ENCODE measurements around the gene WDFY4. TPM values are rescaled to one million over a fixed set of nuclear protein-coding genes. Genes with fewer than 3 reads are reported as not detected.

Gene WDFY4
- total RNA-seq, 1 experiment from 2014 or later, result 0.22 TPM

DNA sequence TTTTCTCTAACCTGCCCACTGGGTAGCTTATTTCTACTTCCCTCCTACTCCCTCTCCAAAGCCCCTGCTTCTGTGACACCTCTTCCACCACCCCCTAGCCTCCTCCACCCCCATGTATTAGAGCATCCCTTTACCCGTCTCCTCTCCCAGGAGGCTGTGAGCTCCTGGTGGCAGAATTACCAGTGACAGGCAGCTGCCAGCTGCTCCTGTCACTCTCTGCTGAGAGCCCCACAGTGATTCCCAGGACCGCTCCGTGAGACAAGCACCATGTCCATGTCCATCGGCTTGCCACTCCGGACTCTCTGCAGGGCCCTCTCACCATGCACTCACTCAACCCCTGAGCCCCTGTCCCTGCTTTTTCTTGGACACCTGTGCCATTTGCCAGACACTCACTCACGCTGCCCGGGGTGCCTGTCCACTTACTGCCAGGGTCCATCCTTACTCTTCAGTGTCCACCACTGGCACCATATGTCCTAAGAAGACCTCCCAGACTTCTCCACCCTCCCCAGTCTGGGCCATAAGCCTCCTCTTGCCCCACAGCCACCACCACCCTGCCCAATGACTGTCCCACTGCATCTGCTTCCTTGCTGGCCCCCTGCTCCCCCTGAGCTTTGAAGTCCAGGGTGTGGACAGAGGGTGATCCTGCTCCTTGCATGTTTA, 9.8 kb downstream of the WDFY4 start (continued):
- no peak for TF ChIP-seq CEBPB (IDR thresholded peaks at IDR 0.05; ENCODE audit: low read depth)

DNA sequence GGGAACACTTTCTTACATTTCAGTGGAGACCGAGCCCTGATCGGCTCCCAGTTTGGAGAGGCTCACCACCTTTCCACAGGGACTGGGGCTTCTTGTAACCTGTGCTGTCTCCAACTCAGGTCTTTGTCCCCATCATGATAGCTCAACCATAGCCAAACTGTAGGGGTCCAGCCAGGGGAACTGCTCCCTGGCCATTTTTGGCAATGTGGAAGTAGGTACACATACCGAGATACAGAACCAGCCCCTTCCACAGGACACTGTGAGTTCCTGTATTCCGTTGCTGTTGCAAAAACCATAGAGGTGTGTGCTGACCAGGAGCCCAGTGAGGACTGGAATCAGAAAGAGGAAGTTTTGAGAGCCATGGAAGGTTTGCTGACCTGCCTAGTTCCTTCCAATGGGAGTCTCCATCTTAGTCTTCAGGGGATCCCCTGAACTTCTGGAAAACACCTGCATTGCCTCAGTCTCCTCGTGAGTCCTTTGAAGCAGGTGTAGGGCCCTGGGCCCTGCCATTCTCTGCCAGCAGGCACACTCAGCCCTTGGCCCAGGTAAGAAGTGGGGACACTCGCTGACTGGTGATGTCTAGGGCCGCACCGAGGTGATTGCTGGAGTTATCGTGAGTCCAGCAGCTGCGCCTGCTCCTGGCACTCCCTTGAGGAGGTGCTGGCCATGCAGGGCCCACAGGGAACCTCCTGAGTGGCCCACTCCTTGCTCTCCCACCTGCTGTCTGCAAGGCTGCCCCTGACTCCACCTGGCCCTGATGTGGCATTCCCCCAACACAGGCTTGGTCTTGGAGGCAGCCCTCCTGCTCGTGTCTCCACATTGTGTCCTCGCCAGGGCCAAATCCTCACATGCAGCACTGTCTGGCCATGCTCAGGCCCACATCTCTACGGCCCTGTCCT, 11.2 kb downstream of the WDFY4 start:
- Histone ChIP-seq H3K4me1 (ENCODE audit: control insufficient read depth in 1 of 2, insufficient read depth in 2 of 2, low read length in 2 of 2) (no peaks in the 10 kb centered on the region), H3K79me2 (ENCODE audit: insufficient read depth, low read length) (no peaks in the 10 kb centered on the region), H2AFZ (ENCODE audit: low read depth, low read length, poor library complexity, severe bottlenecking) (no peak overlapping the region), H3K9me2 (ENCODE audit: insufficient read depth) (no peaks in the 10 kb centered on the region), H4K20me1 (ENCODE audit: insufficient read depth) (no peaks in the 10 kb centered on the region), H3K36me3 (ENCODE audit: control insufficient read depth in 1 of 2, insufficient read depth in 2 of 2, low read length in 2 of 2) (no peaks in the 10 kb centered on the region), H3K27me3 (ENCODE audit: insufficient read depth, low read length) (peaks cover 29% of the 10 kb centered on the region), H3K4me2 (ENCODE audit: low read length) (no peak overlapping the region), H3K4me3 (replicated peaks in 1 of 2; ENCODE audit: low read depth in 1 of 2, low read length in 2 of 2) (no peak overlapping the region), H3K9me3 (ENCODE audit: control insufficient read depth in 1 of 2, insufficient read depth in 1 of 2, low read depth in 1 of 2, low read length in 2 of 2) (no peaks in the 10 kb centered on the region), H3K9ac (ENCODE audit: low read length) (no peak overlapping the region), H3K27ac (ENCODE audit: low read depth, low read length) (no peak overlapping the region)
- CTCF ChIA-PET, result no interaction called here
- intact Hi-C loops (cut with micrococcal nuclease), result no loop called here
- POLR2A ChIA-PET, result no interaction called here
- TF ChIP-seq ZNF274 (IDR thresholded peaks at IDR 0.05; ENCODE audit: low read depth, low read length), result no peak
- TF ChIP-seq CEBPB (IDR thresholded peaks at IDR 0.05; ENCODE audit: low read depth), result no peak
- TF ChIP-seq ZBTB33 (IDR thresholded peaks at IDR 0.05; ENCODE audit: extremely low read depth, insufficient replicate concordance, low read length), result no peak
- TF ChIP-seq CBX3 (IDR thresholded peaks at IDR 0.05; ENCODE audit: low read depth), result no peak
- no peak for TF ChIP-seq EZH2phosphoT487 (IDR thresholded peaks at IDR 0.05; ENCODE audit: borderline replicate concordance)
- TF ChIP-seq TCF7L2 (IDR thresholded peaks at IDR 0.05; ENCODE audit: borderline replicate concordance, extremely low read depth, insufficient read depth, insufficient read length), result no peak
- TF ChIP-seq POLR2A (IDR thresholded peaks at IDR 0.05; ENCODE audit: borderline replicate concordance, extremely low read depth, insufficient read depth, insufficient read length), result no peak
- no peak for DNase-seq (ENCODE audit: low read depth, low spot score)
- no peak for ATAC-seq
- RAD21 ChIA-PET (ENCODE audit: low non-redundant PET in 1 of 2, low total read pairs in 2 of 2, uncharacterized antibody in 2 of 2, unreplicated experiment in 2 of 2), result no interaction called here
- BruUV-seq (replicated peaks), result no TSS peak
